ENCODE results near the gene GAS6. TPM values are rescaled to one million over a fixed set of nuclear protein-coding genes. Genes with fewer than 3 reads are reported as not detected.

GAS6 gene
- total RNA-seq, 1 experiment from 2014 or later: 93.8 TPM

GRCh38 chr13:113882267-113882630 is 18.4 kb upstream of the GAS6 start:
- POLR2A ChIA-PET (ENCODE audit: unreplicated experiment): no interaction called here
- Histone ChIP-seq H3K27ac (no peak overlapping the region), H3K4me3 (no peak overlapping the region), H3K36me3 (ENCODE audit: low read depth) (no peaks in the 10 kb centered on the region), H3K27me3 (ENCODE audit: insufficient read depth, low read depth) (no peaks in the 10 kb centered on the region), H4K20me1 (ENCODE audit: insufficient read depth) (no peaks in the 10 kb centered on the region), H3K4me2 (no peak overlapping the region), H3F3A (ENCODE audit: insufficient read depth, low read depth) (no peaks in the 10 kb centered on the region), H2AFZ (no peak overlapping the region), H3K9me3 (ENCODE audit: insufficient read depth, low read depth) (no peaks in the 10 kb centered on the region), H3K79me2 (ENCODE audit: low read depth) (no peaks in the 10 kb centered on the region), H3K4me1 (replicated peaks; ENCODE audit: insufficient read depth) (no peaks in the 10 kb centered on the region; the same call in 1 of the 2 replicates), H3K9me2 (ENCODE audit: insufficient read depth) (no peaks in the 10 kb centered on the region)
- intact Hi-C loops (cut with micrococcal nuclease; ENCODE audit: unreplicated experiment): no loop called here
- BruUV-seq (replicated peaks): no TSS peak
- CTCF ChIA-PET: no interaction called here
- TF ChIP-seq, protein P1, sequence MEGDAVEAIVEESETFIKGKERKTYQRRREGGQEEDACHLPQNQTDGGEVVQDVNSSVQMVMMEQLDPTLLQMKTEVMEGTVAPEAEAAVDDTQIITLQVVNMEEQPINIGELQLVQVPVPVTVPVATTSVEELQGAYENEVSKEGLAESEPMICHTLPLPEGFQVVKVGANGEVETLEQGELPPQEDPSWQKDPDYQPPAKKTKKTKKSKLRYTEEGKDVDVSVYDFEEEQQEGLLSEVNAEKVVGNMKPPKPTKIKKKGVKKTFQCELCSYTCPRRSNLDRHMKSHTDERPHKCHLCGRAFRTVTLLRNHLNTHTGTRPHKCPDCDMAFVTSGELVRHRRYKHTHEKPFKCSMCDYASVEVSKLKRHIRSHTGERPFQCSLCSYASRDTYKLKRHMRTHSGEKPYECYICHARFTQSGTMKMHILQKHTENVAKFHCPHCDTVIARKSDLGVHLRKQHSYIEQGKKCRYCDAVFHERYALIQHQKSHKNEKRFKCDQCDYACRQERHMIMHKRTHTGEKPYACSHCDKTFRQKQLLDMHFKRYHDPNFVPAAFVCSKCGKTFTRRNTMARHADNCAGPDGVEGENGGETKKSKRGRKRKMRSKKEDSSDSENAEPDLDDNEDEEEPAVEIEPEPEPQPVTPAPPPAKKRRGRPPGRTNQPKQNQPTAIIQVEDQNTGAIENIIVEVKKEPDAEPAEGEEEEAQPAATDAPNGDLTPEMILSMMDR (conservative IDR thresholded peaks at IDR 0.05): no peak
- TF ChIP-seq EZH2 (IDR thresholded peaks at IDR 0.05; ENCODE audit: low read depth): no peak
- no peak for DNase-seq

DNA sequence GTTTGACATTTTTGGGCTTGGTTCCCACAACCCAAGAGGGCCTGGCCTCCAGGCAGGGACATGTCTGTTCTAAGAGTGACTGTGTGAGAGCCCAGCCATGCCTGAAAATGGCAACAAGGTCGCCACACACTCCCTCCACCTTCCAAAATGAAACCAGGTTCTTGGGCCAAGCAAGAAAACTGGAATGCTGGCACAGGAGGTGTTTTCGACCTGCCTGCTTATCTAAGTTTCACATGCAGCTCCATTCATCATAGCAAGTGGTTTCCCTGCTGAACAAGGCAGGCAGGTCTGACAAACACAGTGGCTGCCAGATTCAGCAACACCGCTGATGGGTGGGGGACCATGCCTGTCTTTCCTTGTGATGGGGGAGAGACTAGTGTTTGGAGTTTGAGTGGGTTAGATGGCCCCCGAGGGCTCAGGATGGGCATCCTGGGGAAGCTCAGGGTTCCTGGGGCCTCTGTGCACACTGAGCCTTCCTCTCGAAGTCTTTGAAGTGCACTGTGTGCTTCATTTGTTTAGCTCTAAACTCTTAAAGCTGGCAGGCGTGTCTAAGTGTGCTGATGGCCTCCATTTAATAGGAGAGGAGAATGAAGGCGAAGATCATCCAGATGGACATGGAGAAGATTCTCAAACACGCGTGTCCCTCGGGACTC is 17.9 kb upstream of the GAS6 start:
- peak in 1 of 2 experiments; percentile 44 for DNase-seq
- no peaks in the 10 kb centered on the region for H3F3A ChIP-seq (ENCODE audit: insufficient read depth, low read depth)
- TF ChIP-seq EZH2 (IDR thresholded peaks at IDR 0.05; ENCODE audit: low read depth): no peak
- TF ChIP-seq, protein P1 (conservative IDR thresholded peaks at IDR 0.05): no peak
- no peaks in the 10 kb centered on the region for H3K79me2 ChIP-seq (ENCODE audit: low read depth)
- H4K20me1 ChIP-seq (ENCODE audit: insufficient read depth): no peaks in the 10 kb centered on the region
- H3K27me3 ChIP-seq (ENCODE audit: insufficient read depth, low read depth): no peaks in the 10 kb centered on the region
- no peaks in the 10 kb centered on the region for H3K36me3 ChIP-seq (ENCODE audit: low read depth)
- H3K27ac ChIP-seq: no peak overlapping the region
- H3K9me3 ChIP-seq (ENCODE audit: insufficient read depth, low read depth): no peaks in the 10 kb centered on the region
- H3K9me2 ChIP-seq (ENCODE audit: insufficient read depth): no peaks in the 10 kb centered on the region
- no TSS peak for BruUV-seq (replicated peaks)
- H3K4me1 ChIP-seq (replicated peaks; ENCODE audit: insufficient read depth): no peaks in the 10 kb centered on the region; the same call in 1 of the 2 replicates
- intact Hi-C loops (cut with micrococcal nuclease; ENCODE audit: unreplicated experiment): no loop called here
- no peak overlapping the region for H3K4me3 ChIP-seq
- no peak overlapping the region for H2AFZ ChIP-seq
- ChIA-PET CTCF (no interaction called here), POLR2A (ENCODE audit: unreplicated experiment) (no interaction called here)
- no peak overlapping the region for H3K4me2 ChIP-seq

DNA sequence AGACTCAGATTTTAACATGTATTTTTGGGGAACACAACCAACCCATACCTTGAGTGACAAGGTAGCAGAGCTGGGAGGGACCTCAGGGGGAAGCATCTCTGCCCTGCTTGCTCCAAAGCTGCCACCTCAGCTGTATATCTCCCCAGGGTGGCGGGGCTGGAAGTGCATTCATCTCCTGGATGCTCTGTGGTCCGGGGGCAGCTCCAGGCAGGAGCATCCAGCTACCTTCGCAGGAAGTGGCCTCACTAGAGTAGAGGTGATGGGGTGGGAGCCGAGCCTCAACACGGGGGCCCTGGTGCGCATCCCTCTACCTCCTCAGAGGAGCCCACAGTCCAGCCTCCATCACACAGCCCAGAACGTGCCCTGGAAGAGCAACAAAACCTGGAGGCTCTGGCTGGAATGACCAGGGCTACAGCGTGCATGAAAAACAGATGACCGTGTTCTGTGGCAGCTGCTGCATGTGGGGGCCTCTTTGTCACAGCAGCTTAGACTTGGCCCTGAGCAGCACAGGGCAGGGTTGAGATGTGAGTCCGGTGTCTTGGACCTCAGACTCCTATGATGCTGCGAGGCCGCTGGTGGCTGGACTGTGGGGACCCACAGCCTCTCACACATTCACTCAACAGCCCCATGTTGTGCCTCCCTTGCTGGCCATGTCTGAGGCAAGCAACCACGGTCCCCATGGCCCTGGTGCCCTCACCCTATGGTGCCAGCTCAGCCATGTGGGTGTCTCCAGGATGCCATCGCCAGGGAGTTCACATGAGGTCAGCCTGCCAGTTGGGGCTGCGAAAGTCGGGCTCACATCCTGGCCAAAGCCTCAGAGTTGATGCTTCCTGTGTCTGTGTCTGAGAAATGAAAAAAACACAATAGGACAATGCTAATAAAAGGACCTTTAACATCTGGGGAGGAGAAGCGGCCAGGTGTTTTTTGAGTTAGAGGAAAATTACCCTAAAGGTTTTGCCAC is 17.1 kb upstream of the GAS6 start:
- Histone ChIP-seq H3K79me2 (ENCODE audit: low read depth) (no peaks in the 10 kb centered on the region), H3K27ac (no peak overlapping the region), H3K4me1 (replicated peaks; ENCODE audit: insufficient read depth) (no peaks in the 10 kb centered on the region; the same call in 1 of the 2 replicates), H3F3A (ENCODE audit: insufficient read depth, low read depth) (no peaks in the 10 kb centered on the region), H4K20me1 (ENCODE audit: insufficient read depth) (no peaks in the 10 kb centered on the region), H2AFZ (no peak overlapping the region), H3K27me3 (ENCODE audit: insufficient read depth, low read depth) (no peaks in the 10 kb centered on the region), H3K9me2 (ENCODE audit: insufficient read depth) (no peaks in the 10 kb centered on the region), H3K9me3 (ENCODE audit: insufficient read depth, low read depth) (no peaks in the 10 kb centered on the region), H3K4me2 (no peak overlapping the region), H3K36me3 (ENCODE audit: low read depth) (no peaks in the 10 kb centered on the region), H3K4me3 (no peak overlapping the region)
- intact Hi-C loops (cut with micrococcal nuclease; ENCODE audit: unreplicated experiment): no loop called here
- ChIA-PET POLR2A (ENCODE audit: unreplicated experiment) (no interaction called here), CTCF (no interaction called here)
- BruUV-seq (replicated peaks): no TSS peak
- TF ChIP-seq, protein P1 (conservative IDR thresholded peaks at IDR 0.05): no peak
- no peak for TF ChIP-seq EZH2 (IDR thresholded peaks at IDR 0.05; ENCODE audit: low read depth)
- no peak for DNase-seq

Measured in PC-9 (cell line).